HG02763 (cell line): ENCODE data around the gene KLHL33.

Experiments used
- ATAC-seq: cut with Tn5 transposase; IDR thresholded peaks from one replicate; pipeline ENCODE4 v1.9.1; 2021; ENCODE audit warnings: mild to moderate bottlenecking, moderate library complexity; ENCODE audit not compliant: unreplicated experiment

KLHL33 gene

DNA sequence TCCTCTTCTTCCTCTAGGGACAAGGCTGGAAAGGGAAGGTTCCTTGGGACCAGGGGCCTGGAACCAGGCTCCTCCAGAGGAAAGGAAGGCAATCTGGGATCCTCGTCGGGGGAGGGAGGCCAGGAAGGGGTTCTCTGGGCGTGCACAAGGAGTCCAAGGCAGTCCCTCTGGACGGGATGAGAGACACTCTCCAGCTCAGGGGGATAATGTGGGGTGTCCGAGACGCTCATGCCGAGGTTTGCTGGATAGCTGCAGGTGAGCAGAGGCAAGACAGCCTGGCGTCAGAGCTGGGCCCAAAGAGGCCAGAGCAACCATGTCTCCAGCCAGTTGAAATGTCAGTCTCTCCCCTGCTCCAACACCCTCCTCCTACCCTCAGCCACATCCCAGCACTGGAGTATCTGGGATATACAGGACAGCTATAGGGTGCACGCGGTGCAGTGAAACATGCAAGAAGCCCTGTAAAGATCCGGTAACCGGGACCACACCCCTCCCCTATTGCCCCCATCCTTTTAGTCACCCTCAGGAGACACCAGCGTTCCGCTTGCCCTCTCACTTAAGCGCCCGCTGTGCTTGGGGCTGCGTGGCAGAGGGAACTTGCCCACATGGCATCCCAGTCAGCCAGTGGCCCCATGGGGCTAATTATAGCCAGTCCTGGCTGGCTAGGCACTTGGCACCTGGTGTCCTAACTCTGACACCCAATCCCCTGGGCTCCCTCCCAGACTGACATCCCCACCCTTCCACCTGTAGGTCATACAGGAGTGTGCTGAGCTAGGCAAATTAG lies at the start of gene KLHL33:
TSS of gene KLHL33 (minus strand) at position 585 of the 781 bp plus-strand sequence. CDS start at position 230, 355 bp downstream.
- ATAC-seq, result no peak

DNA sequence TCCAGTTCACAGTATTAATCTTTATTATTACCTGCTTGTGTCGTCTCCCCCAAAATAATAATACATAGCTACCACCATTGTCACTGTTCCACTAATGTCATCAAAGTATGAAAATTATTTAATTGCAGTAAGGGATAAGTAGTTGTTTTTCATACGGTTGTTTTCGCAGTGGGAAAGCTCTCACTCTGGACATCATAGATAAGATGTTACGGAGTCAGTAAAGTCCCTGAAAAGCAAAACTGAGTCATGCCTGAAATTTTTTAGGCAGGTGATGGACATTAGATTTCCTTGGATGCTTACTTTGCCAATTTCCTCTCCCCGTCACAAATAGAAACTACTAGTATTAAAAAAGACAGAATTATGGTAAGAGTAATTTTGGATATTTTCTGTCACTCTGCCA lies 46.4 kb upstream of the KLHL33 start:
- no peak for ATAC-seq

GRCh38 chr14:20478894-20479293 lies 42.9 kb upstream of the KLHL33 start:
- no peak for ATAC-seq

- ATAC-seq, result no peak
Measured at GRCh38 chr14:20477211-20477876, 41.4 kb upstream of the KLHL33 start.

DNA sequence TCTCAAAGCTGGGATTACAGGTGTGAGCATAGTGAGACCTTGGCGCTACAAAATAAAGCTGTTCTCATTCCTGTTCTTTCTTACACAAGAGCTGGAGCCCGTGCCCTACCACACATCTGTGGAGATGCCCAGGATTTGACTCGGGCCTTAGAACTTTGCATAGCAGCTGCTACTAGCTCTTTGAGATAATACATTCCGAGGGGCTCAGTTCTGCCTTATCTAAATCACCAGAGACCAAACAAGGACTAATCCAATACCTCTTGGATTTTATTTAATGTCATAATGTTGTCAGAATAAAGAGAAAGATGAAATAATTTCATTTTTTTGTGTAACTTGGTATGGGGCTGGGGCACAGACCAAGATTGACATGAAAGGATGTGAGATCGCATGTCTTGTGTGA lies 40.8 kb upstream of the KLHL33 start:
- no peak for ATAC-seq

GRCh38 chr14:20472536-20473169 lies 36.7 kb upstream of the KLHL33 start:
- ATAC-seq, result no peak

DNA sequence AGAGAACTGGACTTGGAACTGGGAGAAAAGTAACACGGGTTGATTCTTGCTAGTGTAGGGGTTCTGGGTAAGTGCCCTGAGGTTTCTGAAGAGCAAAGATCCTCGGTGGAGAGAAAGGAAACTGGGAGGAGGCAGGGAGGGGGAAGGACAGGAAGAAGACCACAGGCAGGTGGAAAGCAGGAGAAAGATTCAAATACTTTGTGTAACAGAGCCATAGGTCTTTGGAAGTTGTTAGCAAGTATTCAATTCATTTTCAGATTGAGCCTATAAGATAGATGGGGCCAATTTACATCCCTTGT lies 34.6 kb upstream of the KLHL33 start:
- no peak for ATAC-seq

- peak; percentile 27 for ATAC-seq
Measured at GRCh38 chr14:20469890-20470602, 34.1 kb upstream of the KLHL33 start.

GRCh38 chr14:20469242-20469889 lies 33.4 kb upstream of the KLHL33 start, which contains the start of gene PNP:
PNP (plus strand) TSS chr14:20469406; CDS start chr14:20469525, 119 bp downstream.
- peak; percentile 93 for ATAC-seq

DNA sequence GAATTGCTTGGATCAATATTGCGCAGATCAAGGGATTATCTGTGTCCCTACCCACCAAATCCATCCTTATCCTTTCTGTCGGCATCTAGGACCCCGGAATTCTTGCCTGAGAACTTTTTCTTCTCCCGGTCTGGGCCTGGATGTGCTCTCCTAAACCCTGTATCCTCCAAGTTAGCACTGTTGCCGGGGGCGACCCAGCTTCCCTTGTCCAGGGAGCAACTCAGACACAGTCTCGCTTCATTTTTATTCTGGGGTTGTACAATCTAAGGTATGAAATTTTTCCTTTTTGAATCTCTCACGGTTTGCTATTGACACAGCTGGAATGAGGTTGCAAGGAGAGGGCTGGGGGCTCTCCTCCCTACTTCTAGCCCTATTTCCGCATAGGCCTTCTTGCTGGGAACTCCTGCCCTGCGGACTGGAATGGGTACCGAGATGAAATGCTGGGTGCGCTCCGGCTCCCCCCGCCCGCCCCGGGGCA lies 32.8 kb upstream of the KLHL33 start:
- ATAC-seq, result no peak

DNA sequence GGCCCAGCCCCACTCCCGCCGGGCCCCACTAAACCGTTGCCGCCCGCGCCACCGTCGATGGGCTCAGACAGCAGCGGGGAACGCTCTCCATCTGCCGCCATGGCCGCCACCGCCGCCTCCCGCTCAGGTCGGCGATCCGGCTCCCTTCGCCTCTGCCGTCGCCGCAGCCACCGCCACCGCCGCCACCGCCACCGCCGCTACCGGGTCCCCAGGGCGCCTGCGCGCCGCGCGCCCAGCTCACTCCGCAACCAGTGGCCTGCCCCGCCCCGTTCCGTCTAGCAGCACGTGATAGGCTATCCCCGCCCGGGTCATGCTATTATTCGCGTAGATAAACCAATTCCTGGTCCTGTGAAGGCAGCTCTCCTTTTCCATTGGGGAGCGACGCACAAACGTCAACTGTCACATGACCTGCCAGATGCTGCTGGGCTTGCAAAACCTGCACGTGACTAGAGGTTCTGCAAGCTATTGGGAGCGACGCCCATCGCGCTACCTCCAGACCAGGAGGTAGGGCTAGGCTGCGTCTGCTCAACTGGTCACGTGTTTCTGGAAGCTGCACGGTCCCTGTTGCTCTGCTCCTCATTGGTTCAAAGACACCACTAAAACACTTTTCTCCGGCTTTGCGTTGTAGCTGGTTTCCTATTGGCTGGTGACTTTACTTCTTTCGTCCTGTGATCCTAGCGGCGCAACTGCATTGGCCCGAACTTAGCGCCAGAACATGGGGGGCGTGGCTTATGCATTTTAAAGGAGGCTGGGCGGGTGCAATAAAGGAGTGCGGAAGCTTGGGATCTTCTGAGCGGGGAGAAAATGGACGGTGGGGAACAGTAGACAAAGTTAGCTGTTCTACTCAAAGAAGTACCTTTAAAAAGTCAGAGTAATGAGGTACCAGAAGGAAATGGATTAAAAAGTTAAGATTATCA lies 25.5 kb upstream of the KLHL33 start, which contains the start of gene PIP4P1:
TSS of gene PIP4P1 (minus strand) at position 210 of the 917 bp plus-strand sequence. CDS start at position 101, 109 bp downstream.
- ATAC-seq, result peak; percentile 93

GRCh38 chr14:20460458-20461224 lies 24.7 kb upstream of the KLHL33 start:
- ATAC-seq, result peak; percentile 1

DNA sequence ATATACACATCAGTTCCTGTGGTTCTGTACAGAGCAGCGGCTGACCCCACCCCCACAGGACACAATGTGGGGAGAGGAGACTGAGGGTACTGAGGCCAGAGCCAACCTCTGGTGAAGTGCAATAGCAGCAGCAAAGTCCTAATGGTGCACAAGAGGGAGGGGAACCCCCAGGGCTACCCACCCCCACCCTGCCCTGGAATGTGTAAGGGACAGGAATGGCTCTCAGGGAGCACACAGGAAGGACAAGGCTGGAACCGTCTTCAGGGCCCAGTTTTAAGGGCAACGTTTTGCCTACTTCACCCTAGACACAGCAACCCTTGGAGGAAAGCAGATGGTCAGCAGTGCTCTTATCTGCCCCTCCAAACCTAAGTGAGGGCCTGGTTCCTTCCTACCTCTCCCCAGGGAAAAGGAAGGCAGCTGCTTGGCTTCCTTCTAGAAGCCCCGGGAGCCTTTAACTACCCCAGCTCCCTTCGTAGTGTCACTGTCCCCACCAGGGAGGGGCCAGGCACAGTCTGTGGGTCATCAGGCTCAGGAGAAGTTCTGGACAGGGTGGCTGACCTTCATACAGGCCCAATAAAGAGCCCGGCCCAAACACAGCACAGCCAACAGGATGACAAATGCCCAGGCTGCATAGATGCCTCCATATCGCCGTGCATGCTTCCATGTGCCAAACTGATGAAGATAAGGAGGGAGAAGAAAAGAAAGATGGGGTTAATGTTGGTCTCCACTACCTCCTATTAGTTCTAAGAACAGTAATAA lies 22.2 kb upstream of the KLHL33 start:
- ATAC-seq, result no peak

DNA sequence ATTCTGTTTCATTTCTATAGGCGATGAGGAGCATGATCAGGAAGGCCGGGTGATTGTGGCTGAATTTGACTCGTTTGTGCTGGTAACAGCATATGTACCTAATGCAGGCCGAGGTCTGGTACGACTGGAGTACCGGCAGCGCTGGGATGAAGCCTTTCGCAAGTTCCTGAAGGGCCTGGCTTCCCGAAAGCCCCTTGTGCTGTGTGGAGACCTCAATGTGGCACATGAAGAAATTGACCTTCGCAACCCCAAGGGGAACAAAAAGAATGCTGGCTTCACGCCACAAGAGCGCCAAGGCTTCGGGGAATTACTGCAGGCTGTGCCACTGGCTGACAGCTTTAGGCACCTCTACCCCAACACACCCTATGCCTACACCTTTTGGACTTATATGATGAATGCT lies 21.0 kb upstream of the KLHL33 start:
- no peak for ATAC-seq

DNA sequence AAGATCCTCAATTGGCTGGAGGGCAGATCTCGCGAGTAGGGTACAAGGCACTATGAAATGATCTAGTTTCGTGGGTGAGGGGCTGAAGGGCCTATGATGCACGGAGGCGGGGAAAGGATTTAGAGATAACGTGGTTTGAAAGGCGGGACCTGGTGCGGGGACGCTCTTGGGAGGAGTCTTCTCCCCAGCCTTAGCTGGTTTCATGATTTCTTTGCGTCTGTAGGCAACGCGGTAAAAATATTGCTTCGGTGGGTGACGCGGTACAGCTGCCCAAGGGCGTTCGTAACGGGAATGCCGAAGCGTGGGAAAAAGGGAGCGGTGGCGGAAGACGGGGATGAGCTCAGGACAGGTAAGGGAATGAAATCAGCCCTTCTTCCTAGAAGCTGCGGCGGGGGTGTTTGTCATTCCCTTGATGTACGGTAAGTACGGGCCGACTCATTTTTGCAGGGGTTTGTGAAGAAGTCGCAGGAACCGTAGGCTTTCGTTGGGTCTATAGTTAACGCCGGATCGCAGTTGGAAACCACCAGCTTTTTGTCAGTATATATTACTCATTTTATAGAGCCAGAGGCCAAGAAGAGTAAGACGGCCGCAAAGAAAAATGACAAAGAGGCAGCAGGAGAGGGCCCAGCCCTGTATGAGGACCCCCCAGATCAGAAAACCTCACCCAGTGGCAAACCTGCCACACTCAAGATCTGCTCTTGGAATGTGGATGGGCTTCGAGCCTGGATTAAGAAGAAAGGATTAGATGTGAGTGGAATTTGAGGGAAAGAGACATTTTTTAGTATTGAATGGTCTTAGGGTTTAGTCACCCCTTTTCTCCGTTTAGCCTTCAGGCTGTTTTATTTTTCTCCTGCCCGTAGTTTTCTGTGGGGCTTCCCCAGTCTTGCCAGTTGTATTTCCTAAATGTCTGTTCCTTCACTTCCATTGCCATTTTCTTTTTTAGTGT lies 19.7 kb upstream of the KLHL33 start:
- ATAC-seq, result peak; percentile 44

GRCh38 chr14:20454516-20455354 lies 18.8 kb upstream of the KLHL33 start, which contains the start of the genes APEX1 and OSGEP:
APEX1 (plus strand) TSS chr14:20455226; CDS start chr14:20455646, 420 bp downstream.
OSGEP (minus strand) TSS chr14:20454812; CDS start chr14:20454683, 129 bp downstream.
- peak; percentile 85 for ATAC-seq
